HG02642 (cell line): ENCODE data around the gene ADAMTSL5.
"Not testable (repeated sequence)": the region's sequence is repeated elsewhere in the genome, so short reads cannot be mapped to it uniquely, and the experiment has no call there.

ENCODE experiments used
- ATAC-seq: cut with Tn5 transposase; IDR thresholded peaks from one replicate; pipeline ENCODE4 v1.9.1; 2021; ENCODE audit warnings: mild to moderate bottlenecking; ENCODE audit not compliant: unreplicated experiment, poor library complexity

Gene ADAMTSL5, protein sequence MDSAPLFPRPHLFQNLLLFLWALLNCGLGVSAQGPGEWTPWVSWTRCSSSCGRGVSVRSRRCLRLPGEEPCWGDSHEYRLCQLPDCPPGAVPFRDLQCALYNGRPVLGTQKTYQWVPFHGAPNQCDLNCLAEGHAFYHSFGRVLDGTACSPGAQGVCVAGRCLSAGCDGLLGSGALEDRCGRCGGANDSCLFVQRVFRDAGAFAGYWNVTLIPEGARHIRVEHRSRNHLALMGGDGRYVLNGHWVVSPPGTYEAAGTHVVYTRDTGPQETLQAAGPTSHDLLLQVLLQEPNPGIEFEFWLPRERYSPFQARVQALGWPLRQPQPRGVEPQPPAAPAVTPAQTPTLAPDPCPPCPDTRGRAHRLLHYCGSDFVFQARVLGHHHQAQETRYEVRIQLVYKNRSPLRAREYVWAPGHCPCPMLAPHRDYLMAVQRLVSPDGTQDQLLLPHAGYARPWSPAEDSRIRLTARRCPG

GRCh38 chr19:1512671-1513498 lies at the start of gene ADAMTSL5:
TSS of gene ADAMTSL5 (minus strand) at chr19:1513019. CDS start at chr19:1510943, 2,076 bp downstream.
- no peak for ATAC-seq

- ATAC-seq: no peak
These were observed 48.5 kb upstream of the ADAMTSL5 start for GRCh38 chr19:1561236-1561842.

DNA sequence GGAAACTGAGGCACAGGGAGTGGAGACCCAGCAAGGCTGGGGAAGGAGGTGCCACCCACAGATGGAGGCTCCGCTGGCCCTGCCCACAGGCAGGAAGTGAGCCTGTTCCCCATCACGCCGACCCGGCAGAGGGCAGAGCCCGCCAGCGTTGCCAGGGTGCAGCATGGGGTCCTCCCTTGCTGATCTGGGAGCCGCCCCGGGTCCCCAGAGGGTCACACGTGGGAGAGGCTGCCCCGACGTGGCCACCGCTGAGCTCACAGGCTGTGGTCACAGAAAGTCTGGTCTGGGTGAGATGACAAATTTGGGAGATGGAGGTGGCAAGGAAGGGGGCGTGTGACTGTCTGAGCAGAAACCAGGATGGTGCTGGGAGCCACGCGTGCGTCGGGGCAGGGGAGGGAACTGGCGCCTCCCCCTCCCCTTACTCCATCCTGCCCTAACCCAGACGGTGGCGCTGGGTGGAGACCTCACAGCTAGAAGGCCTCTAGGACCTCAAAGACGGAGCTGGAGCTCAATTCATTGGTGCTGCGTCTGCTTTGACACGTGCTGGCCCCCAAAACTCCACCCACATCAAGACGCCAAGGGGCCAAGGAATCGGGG lies 47.6 kb upstream of the ADAMTSL5 start:
- no peak for ATAC-seq

- ATAC-seq: no peak
These were observed 45.7 kb upstream of the ADAMTSL5 start for GRCh38 chr19:1558552-1558951.

DNA sequence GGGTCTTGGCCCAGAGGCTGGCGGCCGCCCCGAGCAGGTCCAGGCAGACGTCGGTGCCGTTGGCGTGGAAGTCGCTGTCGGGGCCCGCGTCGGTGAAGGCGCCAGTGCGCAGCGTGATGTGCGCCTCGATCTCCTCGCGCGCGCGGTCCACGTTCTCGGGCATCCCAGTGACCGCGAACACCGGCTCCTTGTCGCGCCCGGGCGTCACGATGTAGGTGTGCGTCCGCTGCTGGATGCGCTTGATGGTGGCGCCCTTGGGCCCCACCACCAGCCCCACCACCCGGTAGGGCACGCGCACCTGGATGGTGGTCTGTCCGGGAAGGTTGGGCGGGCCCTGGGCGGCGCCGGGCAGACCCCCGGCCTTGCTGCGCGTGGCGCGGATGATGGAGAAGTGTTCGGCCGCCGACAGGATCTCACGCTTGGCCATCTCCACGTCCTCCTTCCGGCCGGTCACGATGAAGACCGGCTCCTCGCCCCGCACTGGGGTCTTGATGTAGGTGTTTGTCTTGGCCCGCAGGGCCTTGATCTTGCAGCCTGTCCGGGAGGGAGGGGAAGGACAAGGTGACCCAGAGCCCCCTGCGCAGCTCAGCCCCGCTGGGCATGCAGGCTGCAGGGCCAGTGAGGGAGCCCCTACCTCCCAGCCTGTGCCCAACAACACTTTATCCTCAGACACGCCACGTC lies 43.7 kb upstream of the ADAMTSL5 start:
- no peak for ATAC-seq

DNA sequence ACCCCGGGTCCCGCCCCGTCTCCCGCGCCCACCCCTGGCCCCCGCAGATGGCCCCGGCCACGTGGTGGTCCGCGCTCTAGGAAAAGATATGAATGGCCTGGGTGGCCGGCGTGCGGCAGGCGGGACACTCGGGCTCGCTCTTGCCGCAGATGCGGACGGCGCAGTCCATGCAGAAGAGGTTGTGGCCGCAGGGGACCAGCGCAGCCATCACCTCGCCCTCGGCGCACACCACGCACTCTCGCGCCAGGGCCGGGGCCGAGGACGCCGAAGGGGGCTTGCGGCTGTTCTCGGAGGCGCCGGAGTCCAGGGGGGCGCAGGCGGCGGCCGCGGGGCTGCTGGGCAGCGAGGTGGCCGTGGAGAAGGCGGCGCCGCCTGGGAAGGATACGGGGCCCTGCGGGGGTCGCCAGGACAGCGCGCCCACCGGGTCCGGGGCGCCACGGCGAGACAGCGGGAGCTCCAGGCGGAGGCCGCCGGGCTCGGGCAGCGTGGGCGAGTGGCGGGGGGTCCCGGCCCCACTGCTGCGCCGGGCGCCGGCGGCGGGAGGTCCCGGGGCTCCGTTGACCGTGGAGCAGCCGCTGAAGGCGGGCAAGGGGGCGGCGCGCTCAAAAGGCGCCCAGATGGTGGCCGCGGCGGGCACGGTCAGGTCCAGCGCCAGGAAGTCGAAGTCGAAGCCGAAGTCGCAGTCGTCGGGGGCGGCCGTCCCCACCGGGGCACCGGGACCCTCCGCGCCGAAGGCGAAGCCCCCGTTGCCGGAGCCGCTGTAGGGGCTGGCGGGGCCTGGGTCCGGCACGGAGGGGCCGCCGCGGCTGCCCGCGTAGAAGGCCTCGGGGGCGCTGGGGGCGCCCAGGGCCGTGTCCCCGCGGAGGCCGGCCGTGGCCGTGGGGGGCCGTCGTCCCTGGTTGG lies 42.9 kb upstream of the ADAMTSL5 start:
- ATAC-seq: no peak

GRCh38 chr19:1554968-1555367 lies 42.1 kb upstream of the ADAMTSL5 start:
- ATAC-seq: no peak

GRCh38 chr19:1553415-1553814 lies 40.6 kb upstream of the ADAMTSL5 start:
- no peak for ATAC-seq

GRCh38 chr19:1551068-1552040 lies 38.5 kb upstream of the ADAMTSL5 start:
- no peak for ATAC-seq

- no peak for ATAC-seq
These were observed 36.6 kb upstream of the ADAMTSL5 start for GRCh38 chr19:1549332-1549945.

DNA sequence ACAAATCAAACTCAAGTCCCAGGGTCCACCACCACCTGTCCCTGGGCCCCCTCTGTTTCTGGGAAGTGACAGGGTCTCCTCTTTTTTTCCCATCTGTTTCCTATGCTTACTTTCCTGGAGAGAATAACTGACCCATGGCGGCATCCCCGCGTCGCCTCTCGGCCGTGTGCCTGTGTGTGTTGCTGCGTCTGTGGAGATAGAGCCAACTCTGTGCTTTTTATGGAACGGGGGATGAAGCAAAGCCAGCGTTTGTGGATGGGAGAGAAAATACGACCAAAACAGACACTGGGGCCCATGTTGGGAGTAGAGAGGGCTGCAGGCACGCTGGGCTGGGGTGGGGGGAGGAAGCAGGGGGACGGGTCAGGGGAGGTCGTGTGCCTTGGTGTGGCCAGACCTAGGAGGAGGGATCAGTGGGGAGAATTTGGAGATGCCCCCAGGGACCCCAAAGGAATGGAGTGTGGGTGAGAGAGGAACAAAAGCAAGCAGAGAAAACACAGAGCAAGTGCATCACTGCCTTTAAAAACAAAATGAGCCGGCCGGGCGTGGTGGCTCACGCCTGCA lies 27.6 kb upstream of the ADAMTSL5 start:
- ATAC-seq: no peak

GRCh38 chr19:1539749-1540148 lies 26.9 kb upstream of the ADAMTSL5 start:
- not testable (repeated sequence) for ATAC-seq

DNA sequence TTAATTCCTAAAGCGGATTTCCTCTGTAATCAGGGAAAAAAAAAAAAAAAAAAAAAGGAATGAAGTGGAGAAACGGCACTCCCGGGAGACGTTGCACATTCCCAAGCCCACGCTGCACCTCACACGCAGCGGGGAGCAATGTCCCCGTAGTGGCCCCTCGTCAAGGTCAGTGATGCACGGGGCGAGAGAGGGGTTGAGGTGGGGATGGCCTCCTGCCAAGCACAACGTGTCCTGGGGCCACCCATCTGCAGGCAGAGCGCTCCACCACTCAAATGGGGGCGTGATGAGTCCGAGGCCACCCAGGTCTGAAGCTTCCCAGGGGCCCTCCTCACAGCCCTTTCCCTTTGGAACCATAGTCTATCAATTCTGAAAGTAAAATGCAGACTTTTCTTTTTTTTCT lies 26.2 kb upstream of the ADAMTSL5 start:
- ATAC-seq: no peak

- ATAC-seq: not testable (repeated sequence)
These were observed 22.9 kb upstream of the ADAMTSL5 start for GRCh38 chr19:1535699-1536098.

DNA sequence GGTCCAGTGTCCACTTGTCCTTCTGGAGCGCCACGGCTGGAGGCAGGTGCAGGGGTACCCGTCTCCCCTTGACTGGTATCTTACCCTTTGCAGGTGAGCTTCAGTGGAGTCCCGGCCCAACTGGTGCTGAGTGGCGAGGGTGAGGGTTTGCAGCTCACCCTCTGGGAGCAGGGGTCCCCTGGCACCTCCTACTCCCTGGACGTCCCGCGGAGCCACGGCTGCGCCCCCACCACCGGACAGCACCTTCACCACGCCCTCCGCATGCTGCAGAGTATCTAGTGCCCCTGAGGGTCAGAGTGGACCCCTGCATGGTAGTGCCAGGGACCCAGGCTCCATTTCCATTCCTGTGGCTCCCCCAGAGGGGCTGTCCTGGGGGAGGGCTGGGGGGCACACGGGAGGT lies 22.2 kb upstream of the ADAMTSL5 start:
- ATAC-seq: no peak

- no peak for ATAC-seq
These were observed 20.8 kb upstream of the ADAMTSL5 start for GRCh38 chr19:1533510-1534150.

DNA sequence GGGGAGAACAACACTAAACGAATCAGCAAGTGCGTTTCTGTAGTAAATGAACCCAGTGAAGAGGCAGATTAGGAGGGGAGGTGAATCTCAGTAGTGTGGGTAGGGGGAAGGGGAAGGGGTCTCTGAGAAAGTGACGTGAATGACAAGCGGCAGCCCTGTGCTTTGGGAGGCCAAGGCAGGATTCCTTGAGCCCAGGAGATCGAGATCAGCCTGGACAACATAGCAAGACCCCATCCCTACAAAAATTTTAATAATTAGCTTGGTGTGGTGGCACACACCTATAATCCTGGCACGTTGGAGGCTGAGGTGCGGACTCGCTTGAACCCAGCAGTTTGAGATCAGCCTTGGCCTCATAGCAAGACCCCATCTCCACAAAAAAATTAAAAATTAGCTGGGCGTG lies 19.2 kb upstream of the ADAMTSL5 start:
- ATAC-seq: no peak
